HG03060 (cell line): ENCODE measurements around the gene HCFC1R1.

Source experiments
- ATAC-seq: cut with Tn5 transposase; IDR thresholded peaks from one replicate; pipeline ENCODE4 v1.9.1; 2021; ENCODE audit warnings: low read depth, moderate number of reproducible peaks; ENCODE audit not compliant: unreplicated experiment

The HCFC1R1 gene

DNA sequence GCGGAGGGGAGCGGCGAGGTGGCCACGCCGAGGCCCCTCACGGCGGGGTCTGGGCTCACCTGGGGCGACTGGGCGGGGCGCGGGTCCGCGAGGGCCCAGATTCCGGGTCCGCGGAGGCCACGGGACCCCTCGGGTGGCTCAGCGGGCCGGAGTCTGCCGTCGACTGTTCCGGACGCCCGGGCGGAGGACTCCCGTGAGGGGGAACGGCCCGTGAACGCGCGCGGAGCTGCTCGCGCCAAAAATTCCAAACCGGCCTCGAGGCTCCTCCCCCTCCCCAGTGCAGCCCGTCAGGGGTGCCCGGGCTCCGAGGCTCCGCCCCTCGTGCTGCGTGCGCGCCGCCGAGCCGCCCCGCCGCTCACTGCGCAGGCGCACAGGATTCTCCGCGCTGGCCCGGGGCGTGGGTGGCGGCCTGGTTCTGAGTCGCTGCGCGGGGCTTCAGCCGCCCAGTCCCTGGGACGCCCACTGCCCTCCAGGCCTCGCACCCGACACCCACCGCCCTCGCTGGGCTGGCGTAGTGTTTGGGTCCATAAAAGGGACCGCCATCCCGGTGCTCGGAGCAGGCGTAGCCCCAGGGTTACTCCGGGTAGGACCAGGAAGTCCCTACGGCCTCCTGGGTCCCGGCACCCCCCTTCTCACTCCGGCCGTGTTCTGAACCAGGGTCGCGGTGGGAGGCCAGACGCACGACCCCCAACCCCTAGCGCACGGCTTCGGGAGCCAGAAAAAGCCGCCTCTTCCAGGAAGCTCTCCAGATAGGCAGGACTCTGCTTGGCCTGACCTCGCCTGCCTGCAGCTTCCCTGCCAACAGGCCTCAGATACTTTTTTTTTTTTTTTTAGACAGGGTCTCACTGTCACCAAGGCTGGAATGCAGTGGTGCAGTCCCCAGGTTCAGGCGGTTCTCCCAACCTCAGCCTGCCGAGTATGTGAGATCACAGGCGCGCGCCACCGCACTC is 43.2 kb downstream of the HCFC1R1 start, which contains the start of gene PKMYT1:
Gene PKMYT1 (minus strand): TSS at position 220 of the 950 bp plus-strand sequence. CDS start 789 bp downstream, outside the sequence.
- no peak for ATAC-seq

DNA sequence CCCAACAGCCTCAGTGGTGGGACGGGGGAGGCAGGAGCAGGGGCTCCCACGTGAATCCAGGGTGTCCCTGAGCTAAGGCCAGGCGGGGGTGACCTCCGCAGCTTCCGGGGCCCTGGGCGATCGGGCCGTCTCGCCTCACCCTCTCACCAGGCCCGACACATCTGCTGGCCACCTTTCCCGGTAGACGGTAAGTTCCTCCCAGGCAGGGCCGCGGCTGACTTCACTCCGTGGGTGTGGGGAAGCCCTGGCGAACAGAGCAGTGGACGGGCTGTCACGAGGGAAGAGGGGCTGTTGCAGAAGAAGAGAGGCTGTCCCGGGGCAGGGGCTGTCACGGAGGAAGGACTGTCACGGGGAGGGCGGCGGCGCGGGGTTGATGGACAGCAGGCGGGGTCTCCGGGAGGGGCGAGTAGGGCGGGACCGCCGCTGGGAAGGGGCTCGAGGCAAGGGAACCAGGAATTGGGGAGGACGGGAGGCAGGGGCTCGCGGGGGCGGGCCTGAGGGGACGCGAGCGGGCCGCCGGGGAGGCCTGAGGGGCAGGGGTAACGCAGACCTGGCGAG is 44.0 kb downstream of the HCFC1R1 start:
- ATAC-seq: no peak

DNA sequence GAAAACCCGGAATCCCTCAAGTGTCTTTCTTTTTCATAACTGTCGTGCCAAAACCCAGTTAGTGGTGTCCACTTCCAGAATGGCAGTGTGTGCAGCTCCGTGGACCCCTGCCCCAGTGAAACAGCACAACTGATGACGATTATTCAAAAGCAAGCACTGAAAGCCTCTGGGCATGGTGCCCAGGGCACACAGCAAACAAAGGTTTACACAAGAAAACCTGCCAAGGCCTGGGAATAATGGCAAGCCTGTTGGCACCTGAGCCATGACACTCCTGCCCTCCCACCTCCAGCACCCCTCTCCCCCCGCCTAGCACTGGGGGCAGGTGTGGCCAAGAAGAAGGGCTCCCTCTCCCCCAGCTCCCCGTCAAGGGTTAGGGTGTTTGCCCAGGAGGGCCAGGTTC is 46.3 kb downstream of the HCFC1R1 start:
- ATAC-seq: no peak

DNA sequence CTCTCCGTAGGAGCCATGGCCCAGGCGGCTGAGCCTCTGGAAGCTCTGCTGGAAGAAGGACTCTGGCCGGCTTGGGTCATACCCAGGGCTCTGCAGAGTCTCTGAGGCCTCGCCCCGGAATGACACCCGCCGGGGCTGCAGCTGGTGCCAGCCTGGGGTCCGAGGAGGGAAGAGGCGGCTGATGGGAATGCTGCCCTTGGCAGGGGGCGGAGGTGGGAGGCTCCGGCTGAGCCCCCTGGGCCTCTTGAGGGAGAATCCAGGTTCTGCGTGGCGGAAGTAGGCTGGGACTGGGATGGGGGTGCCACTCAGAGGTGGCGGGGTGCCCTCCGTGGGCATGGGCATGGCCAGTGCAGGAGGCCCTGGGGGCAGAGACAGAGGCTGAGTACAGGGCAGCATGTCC is 47.1 kb downstream of the HCFC1R1 start:
- no peak for ATAC-seq

DNA sequence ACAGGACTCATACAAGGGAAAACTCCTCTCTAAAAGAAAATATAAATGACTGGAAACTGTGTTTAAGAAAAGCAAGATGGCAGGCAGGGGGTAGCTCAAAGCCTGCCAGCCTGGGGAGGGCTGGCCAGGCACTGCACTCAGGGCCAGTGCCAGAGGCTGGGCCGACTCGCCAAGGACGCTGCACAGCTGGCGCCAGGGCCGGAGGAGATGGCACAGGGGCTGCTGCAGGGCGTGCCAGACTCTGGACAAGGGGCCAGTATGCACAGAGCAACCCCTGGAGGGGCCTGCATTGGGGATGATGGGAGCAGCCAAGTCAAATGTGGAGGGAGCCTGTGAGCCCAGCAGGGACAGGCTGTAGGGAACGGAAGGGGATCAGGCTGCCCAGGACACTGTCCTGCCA is 47.5 kb downstream of the HCFC1R1 start:
- ATAC-seq: no peak

DNA sequence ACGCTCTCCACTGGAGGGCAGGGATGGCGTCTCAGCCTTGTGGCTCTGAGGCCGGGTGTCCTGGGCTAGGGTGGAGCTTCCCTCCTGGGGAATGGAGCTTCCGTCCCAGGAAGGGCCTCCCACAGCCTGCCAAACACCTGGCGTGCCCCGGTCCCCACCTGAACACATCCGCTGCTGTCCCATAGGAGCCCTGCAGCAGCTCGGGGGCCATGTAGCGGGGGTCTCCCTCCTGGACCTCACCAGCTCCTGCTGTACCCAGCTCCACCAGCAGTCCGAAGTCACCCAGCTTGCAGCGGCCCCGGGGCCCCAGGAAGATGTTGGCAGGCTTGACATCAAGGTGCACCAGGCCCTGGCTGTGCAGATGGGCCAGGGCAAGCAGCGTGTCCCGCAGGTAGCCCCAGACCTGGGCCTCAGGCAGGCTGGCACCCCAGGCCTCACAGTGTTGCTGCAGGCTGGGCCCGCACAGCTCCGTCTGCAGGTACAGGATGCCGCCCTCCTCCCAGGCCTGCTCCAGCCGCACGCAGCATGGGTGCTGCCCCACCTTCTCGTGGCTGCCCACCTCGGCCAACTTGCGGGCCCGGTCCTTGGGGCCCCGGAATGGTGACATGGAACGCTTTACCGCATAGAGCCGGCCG is 48.5 kb downstream of the HCFC1R1 start:
- no peak for ATAC-seq

DNA sequence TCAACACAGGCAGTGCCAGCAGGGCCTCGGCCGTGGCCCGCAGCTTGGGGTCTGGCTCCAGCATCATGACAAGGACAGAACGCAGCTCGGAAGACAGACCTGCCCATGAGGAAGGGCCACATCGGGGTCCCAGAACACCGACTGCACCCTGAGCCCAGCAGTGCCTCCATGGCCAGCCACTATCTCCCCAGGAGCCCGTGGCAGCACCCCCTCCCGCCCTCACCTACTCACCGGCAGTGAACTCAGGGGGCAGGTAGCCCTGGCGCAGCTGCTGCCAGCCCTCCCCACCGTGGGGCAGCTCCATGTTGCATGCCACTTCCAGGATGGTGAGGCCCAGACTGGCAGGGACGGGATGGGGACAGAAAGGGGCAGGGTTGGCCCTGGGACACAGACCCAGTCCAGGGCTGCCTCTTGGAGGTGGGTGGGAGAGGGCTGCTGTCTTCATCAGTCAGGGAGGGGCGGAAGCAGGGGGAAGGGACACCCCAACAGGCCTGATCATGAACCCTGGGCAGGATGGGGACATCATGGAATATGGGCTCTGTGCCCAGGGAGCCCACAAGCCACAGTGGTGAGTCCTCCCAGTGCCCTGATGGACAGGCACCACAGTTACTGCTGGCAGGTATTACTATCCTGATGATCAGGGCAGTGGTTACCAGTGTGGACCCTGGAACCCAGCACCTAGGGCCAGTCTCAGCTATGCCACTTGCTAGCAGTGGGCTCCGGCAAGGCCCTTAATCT is 49.3 kb downstream of the HCFC1R1 start:
- ATAC-seq: no peak

DNA sequence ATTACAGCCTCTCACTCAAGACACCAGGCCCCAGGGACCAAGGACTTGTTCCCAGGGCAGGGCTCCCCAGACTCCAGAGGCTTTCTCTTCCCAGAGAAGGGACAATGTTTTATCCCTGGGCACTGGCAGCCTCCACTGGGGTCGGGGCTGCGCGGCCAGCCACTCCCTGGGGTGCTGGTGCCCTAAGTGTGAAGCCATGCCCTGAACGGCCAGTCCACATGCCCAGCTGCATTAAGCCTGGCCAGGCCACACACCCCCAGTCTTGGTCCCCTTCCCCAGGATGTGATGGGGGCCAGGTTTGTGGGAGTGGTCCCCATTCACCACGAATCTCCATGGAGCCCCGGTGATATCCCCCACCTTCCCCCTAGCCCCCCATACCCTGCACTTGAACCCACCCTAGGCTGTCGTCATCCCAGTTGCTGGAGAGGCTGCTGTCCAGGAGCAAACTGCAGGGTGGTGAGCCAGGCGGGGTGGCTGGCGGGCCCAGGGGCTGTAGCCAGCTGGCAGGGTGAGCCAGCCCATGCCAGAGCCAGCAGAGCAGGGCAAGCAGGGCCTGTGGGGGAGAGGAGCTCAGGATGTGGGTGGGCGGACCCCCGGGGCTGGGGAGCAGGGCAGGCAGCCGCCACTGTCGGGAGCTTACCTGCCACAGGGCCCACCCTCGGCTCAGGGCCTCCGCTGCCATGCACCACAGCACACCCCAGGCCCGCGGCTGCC is 50.0 kb downstream of the HCFC1R1 start:
- ATAC-seq: no peak

DNA sequence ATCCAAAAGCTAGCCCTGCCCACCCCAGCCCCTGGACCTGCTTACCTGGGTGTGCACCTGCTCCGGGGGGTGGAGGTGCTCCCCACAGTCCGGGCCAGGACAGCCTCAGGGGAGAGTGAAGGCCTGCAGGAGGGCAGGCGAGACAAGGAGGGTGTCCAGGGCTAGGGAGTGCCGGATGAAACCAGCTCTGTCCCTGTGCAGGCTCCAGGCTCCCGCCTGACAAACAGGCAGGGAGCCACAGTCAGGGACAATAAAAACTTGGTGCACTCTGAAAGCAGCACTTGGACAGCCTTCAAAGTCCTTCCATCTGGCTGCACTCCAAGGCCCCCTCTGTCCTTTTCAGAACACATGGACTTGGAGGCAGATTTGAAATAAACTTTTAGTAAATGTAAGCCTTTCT is 50.6 kb downstream of the HCFC1R1 start:
- ATAC-seq: no peak
